ENCODE measurements around the gene FILIP1L. TPM values are rescaled to one million over a fixed set of nuclear protein-coding genes. Genes with fewer than 3 reads are reported as not detected.

The FILIP1L gene
- total and polyA plus RNA-seq, 2 experiments from 2014 or later, result 0.45 to 0.82 TPM

DNA sequence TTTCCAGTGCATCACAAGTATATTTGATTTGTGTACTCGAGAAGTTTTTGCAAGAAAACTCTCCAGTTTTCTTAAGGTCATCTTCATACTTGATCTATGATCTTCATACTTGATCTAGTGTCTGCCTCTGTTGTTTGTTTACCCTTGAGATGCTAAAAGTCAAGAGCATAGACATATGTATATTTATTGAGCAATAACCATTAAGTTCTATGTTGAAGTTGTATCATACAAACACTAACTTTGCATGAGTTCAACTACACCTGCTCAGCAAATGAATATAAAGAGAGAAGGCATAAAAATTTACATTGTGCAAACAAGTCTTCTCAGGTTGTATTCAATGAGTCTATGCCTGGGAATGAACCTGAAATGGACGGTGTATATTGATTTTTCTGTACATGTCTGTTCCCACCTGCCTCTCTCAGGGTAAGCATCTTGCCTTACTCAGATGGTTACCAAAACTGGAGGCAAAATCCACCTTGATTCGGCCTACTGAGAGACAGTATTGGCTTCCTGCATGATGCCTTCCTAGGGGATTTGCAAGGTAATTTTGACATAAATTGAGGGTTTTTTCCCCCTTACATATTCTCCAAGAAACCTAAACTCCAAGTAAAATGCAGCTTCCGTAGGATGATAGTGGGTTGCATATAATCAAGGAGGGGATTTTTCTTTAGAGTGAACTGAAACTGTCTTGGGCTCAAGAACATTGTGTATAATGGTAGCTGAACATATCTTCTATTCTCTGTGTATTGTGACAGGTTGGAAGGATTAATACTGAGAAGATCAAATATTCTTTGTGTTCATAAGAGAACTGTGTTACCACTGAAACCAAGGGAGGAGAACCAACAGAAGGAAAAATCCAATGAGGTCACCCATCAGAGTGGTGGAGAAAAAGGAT lies 110.4 kb downstream of the FILIP1L start:
- TF ChIP-seq, protein P1, sequence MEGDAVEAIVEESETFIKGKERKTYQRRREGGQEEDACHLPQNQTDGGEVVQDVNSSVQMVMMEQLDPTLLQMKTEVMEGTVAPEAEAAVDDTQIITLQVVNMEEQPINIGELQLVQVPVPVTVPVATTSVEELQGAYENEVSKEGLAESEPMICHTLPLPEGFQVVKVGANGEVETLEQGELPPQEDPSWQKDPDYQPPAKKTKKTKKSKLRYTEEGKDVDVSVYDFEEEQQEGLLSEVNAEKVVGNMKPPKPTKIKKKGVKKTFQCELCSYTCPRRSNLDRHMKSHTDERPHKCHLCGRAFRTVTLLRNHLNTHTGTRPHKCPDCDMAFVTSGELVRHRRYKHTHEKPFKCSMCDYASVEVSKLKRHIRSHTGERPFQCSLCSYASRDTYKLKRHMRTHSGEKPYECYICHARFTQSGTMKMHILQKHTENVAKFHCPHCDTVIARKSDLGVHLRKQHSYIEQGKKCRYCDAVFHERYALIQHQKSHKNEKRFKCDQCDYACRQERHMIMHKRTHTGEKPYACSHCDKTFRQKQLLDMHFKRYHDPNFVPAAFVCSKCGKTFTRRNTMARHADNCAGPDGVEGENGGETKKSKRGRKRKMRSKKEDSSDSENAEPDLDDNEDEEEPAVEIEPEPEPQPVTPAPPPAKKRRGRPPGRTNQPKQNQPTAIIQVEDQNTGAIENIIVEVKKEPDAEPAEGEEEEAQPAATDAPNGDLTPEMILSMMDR (IDR thresholded peaks at IDR 0.05; ENCODE audit: low read depth, low read length), result no peak
- Histone ChIP-seq H3K27me3 (no peaks in the 10 kb centered on the region), H3K27ac (no peak overlapping the region), H3K4me3 (no peak overlapping the region), H3K36me3 (no peaks in the 10 kb centered on the region), H3K4me1 (ENCODE audit: low read depth) (peaks cover 4% of the 10 kb centered on the region), H3K9me3 (ENCODE audit: low read depth) (no peaks in the 10 kb centered on the region)
- DNase-seq (ENCODE audit: low read depth in 1 of 2, low spot score in 1 of 2), result no peak

DNA sequence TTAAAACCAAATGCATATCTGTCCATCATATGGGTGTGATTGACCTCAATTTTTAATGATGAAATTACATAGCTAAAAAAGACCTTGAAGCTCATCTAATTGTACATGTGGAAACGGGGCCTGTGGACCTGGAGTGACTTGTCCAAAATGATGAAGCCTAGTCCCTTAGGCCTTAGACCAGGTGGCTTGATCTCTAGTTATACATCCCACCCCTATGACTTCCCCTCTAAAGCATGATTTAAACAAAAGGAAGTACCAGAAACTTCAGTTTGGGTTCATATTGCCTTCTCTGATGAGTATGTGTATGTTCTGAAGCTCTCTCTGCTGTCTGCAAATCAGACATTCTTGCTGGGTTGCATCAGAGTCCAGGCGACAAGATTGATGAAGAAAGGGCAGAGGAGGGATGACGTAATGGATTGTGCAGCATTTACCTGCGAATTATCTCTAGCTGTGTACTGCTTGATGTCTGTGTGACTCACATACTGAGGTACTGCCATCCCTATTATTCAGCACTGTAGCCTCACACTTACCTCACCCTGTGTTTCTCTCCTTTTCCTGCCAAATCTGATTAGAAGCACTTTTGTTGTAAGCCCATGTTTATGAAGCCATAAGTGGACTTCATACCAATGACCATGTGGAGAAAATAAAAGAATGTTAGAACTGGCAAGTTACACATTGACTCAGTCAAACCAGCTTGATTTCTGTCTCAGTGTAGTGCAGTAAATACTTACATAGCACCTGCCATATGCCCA lies 111.5 kb downstream of the FILIP1L start:
- peak in 1 of 2 donors; percentile 67 for DNase-seq (ENCODE audit: low read depth in 1 of 2, low spot score in 1 of 2)
- no peak overlapping the region for H3K4me3 ChIP-seq
- no peaks in the 10 kb centered on the region for H3K36me3 ChIP-seq
- no peaks in the 10 kb centered on the region for H3K9me3 ChIP-seq (ENCODE audit: low read depth)
- TF ChIP-seq, protein P1 (IDR thresholded peaks at IDR 0.05; ENCODE audit: low read depth, low read length), result no peak
- H3K27me3 ChIP-seq, result no peaks in the 10 kb centered on the region
- no peak overlapping the region for H3K27ac ChIP-seq
- peaks cover 1% of the 10 kb centered on the region for H3K4me1 ChIP-seq (ENCODE audit: low read depth)

DNA sequence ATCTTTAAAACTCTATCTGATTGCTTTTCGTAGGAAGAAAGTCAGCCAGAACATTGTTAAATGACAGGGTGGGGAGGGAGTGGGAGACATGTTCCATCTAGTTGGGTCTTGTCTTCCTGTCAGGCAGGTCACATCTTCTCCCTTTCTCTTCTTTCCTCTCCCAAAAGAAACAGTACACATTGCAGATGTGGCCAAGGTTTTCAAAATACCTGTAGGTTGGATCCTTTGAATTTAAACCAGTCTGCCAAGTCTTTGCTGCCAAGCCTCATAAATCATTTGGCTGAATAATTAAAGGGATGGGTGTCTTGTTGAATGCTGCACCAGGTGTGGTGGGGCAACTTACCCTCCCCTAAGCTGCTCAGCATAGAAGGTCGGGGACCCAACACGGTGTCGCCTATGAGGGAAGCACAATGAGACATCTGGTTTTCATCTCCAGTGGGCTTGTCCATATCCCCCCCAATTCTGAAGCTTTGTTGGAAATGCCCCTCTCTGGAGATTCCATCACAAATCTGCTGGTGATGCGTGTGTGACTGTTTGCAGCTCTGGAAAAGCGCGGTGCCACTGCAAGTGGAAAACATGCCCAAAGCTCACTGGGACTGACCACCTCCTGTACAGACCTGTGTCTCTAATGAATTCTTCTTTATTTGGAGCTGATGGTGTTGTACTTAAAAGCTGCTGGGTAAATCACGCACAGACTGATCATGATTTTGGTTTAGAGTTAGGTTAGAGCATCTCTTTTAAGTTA lies 112.6 kb downstream of the FILIP1L start:
- TF ChIP-seq, protein P1 (IDR thresholded peaks at IDR 0.05; ENCODE audit: low read depth, low read length), result no peak
- Histone ChIP-seq H3K9me3 (ENCODE audit: low read depth) (no peaks in the 10 kb centered on the region), H3K36me3 (no peaks in the 10 kb centered on the region), H3K4me1 (ENCODE audit: low read depth) (no peaks in the 10 kb centered on the region), H3K27me3 (no peaks in the 10 kb centered on the region), H3K4me3 (no peak overlapping the region), H3K27ac (no peak overlapping the region)
- no peak for DNase-seq (ENCODE audit: low read depth in 1 of 2, low spot score in 1 of 2)

DNA sequence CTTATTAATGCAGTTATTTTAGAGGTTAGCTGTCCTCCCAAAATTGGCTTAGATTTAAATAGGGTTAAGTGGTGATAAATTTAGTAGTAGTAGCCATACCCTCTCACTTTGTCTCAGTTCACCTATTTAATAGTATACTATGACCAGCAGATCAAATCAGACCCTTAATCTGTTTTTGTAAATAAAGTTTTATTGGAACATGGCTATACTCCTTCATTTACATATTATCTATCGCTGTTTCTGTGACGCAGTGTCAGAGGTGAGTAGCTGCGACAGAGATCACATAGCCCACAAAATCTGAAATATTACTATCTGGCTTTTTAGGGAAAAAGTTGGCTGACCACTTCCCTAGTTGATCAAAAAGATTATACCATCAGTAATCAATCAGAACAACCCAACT lies 113.2 kb downstream of the FILIP1L start:
- H3K4me3 ChIP-seq, result no peak overlapping the region
- no peaks in the 10 kb centered on the region for H3K9me3 ChIP-seq (ENCODE audit: low read depth)
- TF ChIP-seq, protein P1 (IDR thresholded peaks at IDR 0.05; ENCODE audit: low read depth, low read length), result no peak
- H3K4me1 ChIP-seq (ENCODE audit: low read depth), result no peaks in the 10 kb centered on the region
- no peaks in the 10 kb centered on the region for H3K27me3 ChIP-seq
- no peak overlapping the region for H3K27ac ChIP-seq
- no peaks in the 10 kb centered on the region for H3K36me3 ChIP-seq
- DNase-seq (ENCODE audit: low read depth in 1 of 2, low spot score in 1 of 2), result no peak

DNA sequence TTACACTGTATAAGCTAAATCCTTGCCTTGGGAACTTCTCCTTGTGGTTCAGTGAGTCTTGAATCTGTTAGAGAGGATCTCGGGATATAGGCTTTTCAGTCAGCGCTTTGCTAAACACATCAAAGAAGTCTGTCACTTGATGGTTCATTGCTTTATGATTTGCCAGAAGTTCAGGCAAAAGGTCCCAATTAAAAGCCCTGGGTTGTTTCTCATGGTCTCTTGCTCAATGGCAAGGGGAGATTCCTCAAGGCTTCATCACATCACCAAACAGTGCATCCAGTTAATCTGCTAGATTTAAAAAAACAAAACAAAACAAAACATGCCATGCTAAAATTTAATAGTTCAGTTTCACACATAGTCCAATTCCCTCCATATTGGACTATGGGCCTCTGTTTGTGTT lies 114.8 kb downstream of the FILIP1L start:
- no peak for DNase-seq (ENCODE audit: low read depth in 1 of 2, low spot score in 1 of 2)
- Histone ChIP-seq H3K27ac (no peak overlapping the region), H3K9me3 (ENCODE audit: low read depth) (no peaks in the 10 kb centered on the region), H3K27me3 (no peaks in the 10 kb centered on the region), H3K4me1 (ENCODE audit: low read depth) (no peaks in the 10 kb centered on the region), H3K4me3 (no peak overlapping the region), H3K36me3 (no peaks in the 10 kb centered on the region)
- TF ChIP-seq, protein P1 (IDR thresholded peaks at IDR 0.05; ENCODE audit: low read depth, low read length), result no peak
